ENCODE results near the gene RAPGEFL1.

RAPGEFL1 gene

GRCh38 chr17:40173091-40173777, 4.0 kb upstream of the RAPGEFL1 start:
- Histone ChIP-seq H3K9ac (ENCODE audit: low read depth, low read length, poor library complexity, severe bottlenecking) (no peak overlapping the region), H3K4me2 (ENCODE audit: low read depth, low read length, poor library complexity, severe bottlenecking) (no peak overlapping the region), H3K36me3 (ENCODE audit: insufficient read depth, low read length) (peaks cover 69% of the 10 kb centered on the region), H3K4me3 (ENCODE audit: low read length, poor library complexity, severe bottlenecking) (no peak overlapping the region), H3K79me2 (ENCODE audit: insufficient read depth, low read length) (no peaks in the 10 kb centered on the region), H3K27me3 (ENCODE audit: insufficient read depth, low read length, poor library complexity, severe bottlenecking) (no peaks in the 10 kb centered on the region), H2AFZ (ENCODE audit: low read length) (no peak overlapping the region), H4K20me1 (ENCODE audit: insufficient read depth, low read length, poor library complexity, severe bottlenecking) (no peaks in the 10 kb centered on the region), H3K4me1 (ENCODE audit: insufficient read depth, low read length, poor library complexity, severe bottlenecking) (no peaks in the 10 kb centered on the region), H3F3A (ENCODE audit: low read depth) (no peaks in the 10 kb centered on the region), H3K9me3 (ENCODE audit: insufficient read depth, low read depth, low read length) (no peaks in the 10 kb centered on the region), H3K9me2 (replicated peaks; ENCODE audit: low read depth, low read length) (no peaks in the 10 kb centered on the region)
- no peak for TF ChIP-seq EZH2phosphoT487 (IDR thresholded peaks at IDR 0.05; ENCODE audit: borderline replicate concordance)
- no peak for TF ChIP-seq CTCF (conservative IDR thresholded peaks at IDR 0.05; ENCODE audit: low read length)

DNA sequence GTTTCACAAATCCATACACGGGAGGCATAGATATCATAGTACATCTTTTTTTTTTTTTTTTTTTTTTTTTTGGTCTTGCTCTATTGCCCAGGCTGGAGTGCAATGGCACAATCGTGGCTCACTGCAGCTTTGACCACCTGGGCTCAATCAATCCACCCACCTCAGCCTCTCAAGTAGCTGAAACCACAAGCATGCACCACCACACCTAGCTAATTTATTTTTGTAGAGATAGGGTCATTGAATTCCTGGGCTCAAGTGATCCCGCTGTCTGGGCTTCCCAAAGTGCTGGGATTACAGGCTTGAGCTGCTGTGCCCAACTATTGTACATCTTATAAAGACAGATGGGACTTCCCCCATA, 3.5 kb upstream of the RAPGEFL1 start:
- Histone ChIP-seq H3K27me3 (ENCODE audit: insufficient read depth, low read length, poor library complexity, severe bottlenecking) (no peaks in the 10 kb centered on the region), H3K4me2 (ENCODE audit: low read depth, low read length, poor library complexity, severe bottlenecking) (no peak overlapping the region), H3F3A (ENCODE audit: low read depth) (no peaks in the 10 kb centered on the region), H3K4me3 (ENCODE audit: low read length, poor library complexity, severe bottlenecking) (no peak overlapping the region), H3K4me1 (ENCODE audit: insufficient read depth, low read length, poor library complexity, severe bottlenecking) (no peaks in the 10 kb centered on the region), H3K9me2 (replicated peaks; ENCODE audit: low read depth, low read length) (no peaks in the 10 kb centered on the region), H3K36me3 (ENCODE audit: insufficient read depth, low read length) (peaks cover 68% of the 10 kb centered on the region; the same call in 1 of the 2 replicates), H3K79me2 (ENCODE audit: insufficient read depth, low read length) (no peaks in the 10 kb centered on the region), H3K9ac (ENCODE audit: low read depth, low read length, poor library complexity, severe bottlenecking) (no peak overlapping the region), H3K9me3 (ENCODE audit: insufficient read depth, low read depth, low read length) (no peaks in the 10 kb centered on the region), H2AFZ (ENCODE audit: low read length) (no peak overlapping the region), H4K20me1 (ENCODE audit: insufficient read depth, low read length, poor library complexity, severe bottlenecking) (no peaks in the 10 kb centered on the region)
- TF ChIP-seq EZH2phosphoT487 (IDR thresholded peaks at IDR 0.05; ENCODE audit: borderline replicate concordance): no peak

DNA sequence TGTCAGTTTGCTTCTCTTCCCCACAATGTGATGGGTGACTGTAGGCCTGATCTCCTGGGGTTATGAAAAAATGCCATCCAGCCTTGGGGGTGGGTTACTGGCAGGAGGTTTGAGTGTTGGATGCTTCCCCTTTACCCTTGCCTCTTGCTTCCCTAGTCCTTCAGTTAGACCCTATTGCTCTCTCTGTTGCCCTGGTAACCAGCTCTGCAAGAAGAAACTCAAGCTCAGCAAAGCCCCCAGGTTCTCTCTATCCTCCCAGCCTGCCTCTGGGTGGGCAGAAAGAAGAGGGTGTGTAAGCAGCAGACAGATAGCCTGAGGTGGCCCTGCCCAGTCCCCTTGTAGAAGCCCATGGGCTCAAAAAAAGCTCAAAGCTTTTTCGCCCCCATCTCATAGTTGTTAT, 2.8 kb upstream of the RAPGEFL1 start:
- Histone ChIP-seq H3K79me2 (ENCODE audit: insufficient read depth, low read length) (no peaks in the 10 kb centered on the region), H3K4me1 (ENCODE audit: insufficient read depth, low read length, poor library complexity, severe bottlenecking) (no peaks in the 10 kb centered on the region), H3K27me3 (ENCODE audit: insufficient read depth, low read length, poor library complexity, severe bottlenecking) (no peaks in the 10 kb centered on the region), H3K9ac (ENCODE audit: low read depth, low read length, poor library complexity, severe bottlenecking) (no peak overlapping the region), H3F3A (ENCODE audit: low read depth) (no peaks in the 10 kb centered on the region), H4K20me1 (ENCODE audit: insufficient read depth, low read length, poor library complexity, severe bottlenecking) (no peaks in the 10 kb centered on the region), H3K9me2 (replicated peaks; ENCODE audit: low read depth, low read length) (no peaks in the 10 kb centered on the region), H3K9me3 (ENCODE audit: insufficient read depth, low read depth, low read length) (no peaks in the 10 kb centered on the region), H3K4me2 (ENCODE audit: low read depth, low read length, poor library complexity, severe bottlenecking) (no peak overlapping the region), H3K36me3 (ENCODE audit: insufficient read depth, low read length) (peaks cover 61% of the 10 kb centered on the region; the same call in 1 of the 2 replicates), H3K4me3 (ENCODE audit: low read length, poor library complexity, severe bottlenecking) (no peak overlapping the region), H2AFZ (ENCODE audit: low read length) (no peak overlapping the region)
- TF ChIP-seq EZH2phosphoT487 (IDR thresholded peaks at IDR 0.05; ENCODE audit: borderline replicate concordance): no peak
- TF ChIP-seq CTCF (conservative IDR thresholded peaks at IDR 0.05; ENCODE audit: low read length): no peak
